ENCODE results near the gene MGAT5B. TPM values are rescaled to one million over a fixed set of nuclear protein-coding genes. Genes with fewer than 3 reads are reported as not detected.

Gene MGAT5B
- total and polyA plus RNA-seq, 9 of the 15 experiments (the other 6 are each of a cell fraction or from before 2014, with no cell fraction given): 0.09 to 0.43 (median 0.18) TPM; not detected in 4

- ATAC-seq (peak; percentile 86), FAIRE-seq (peak; percentile 26)
- WGBS (ENCODE audit: insufficient coverage, low coverage, missing lambda C conversion rate): 12% methylated on average over 7 of the region's 7 CpGs
These were observed 35.1 kb upstream of the MGAT5B start for GRCh38 chr17:76833034-76833644.

More at GRCh38 chr17:76833034-76833644, 35.1 kb upstream of the MGAT5B start:
- H3K36me3 ChIP-seq (ENCODE audit: control insufficient read depth, insufficient read depth, low read length): no peaks in the 10 kb centered on the region
- H3K79me2 ChIP-seq (ENCODE audit: control insufficient read depth, insufficient read depth, low read length): no peaks in the 10 kb centered on the region
- H3K4me1 ChIP-seq (replicated peaks in 1 of 2; ENCODE audit: control insufficient read depth in 2 of 2, insufficient read depth in 2 of 2, low read length in 2 of 2): peaks cover 7 to 15% of the 10 kb centered on the region in 2 experiments; a peak in 4 of 5 replicates
- H4K20me1 ChIP-seq (replicated peaks; ENCODE audit: control insufficient read depth, insufficient read depth, low read length): no peaks in the 10 kb centered on the region
- TF ChIP-seq MLLT1 (IDR thresholded peaks at IDR 0.05): no peak
- TF ChIP-seq ZNF263 (CRISPR knock-in tag; IDR thresholded peaks at IDR 0.05; ENCODE audit: borderline replicate concordance): peak; percentile 49; the same call in 1 of the 2 replicates
- no peak for TF ChIP-seq HMG20A (CRISPR knock-in tag; conservative IDR thresholded peaks at IDR 0.05)
- TF ChIP-seq PKNOX1 (IDR thresholded peaks at IDR 0.05): peak; percentile 55; the same call in 1 of the 2 replicates
- TF ChIP-seq USF2 (CRISPR knock-in tag; IDR thresholded peaks at IDR 0.05): peak; percentile 33; the same call in 1 of the 2 replicates
- TF ChIP-seq TOE1 (IDR thresholded peaks at IDR 0.05; ENCODE audit: borderline replicate concordance): peak; percentile 66; the same call in 1 of the 2 replicates
- TF ChIP-seq TOE1 (CRISPR knock-in tag; IDR thresholded peaks at IDR 0.05; ENCODE audit: borderline replicate concordance, low read depth): no peak
- TF ChIP-seq TFE3 (CRISPR knock-in tag; IDR thresholded peaks at IDR 0.05): peak; percentile 85
- no peak for TF ChIP-seq ZBTB33 (CRISPR knock-in tag; IDR thresholded peaks at IDR 0.05)
- no peak for TF ChIP-seq ZNF707 (CRISPR knock-in tag; conservative IDR thresholded peaks at IDR 0.05)
- peak; percentile 50; the same call in 1 of the 2 replicates for TF ChIP-seq RAD51 (IDR thresholded peaks at IDR 0.05; ENCODE audit: borderline replicate concordance, low read depth)
- no peak for TF ChIP-seq FOXA1 (IDR thresholded peaks at IDR 0.05; ENCODE audit: borderline replicate concordance)
- no peak for TF ChIP-seq BMI1 (IDR thresholded peaks at IDR 0.05; ENCODE audit: low read length)
- no peak for TF ChIP-seq TEAD4 (IDR thresholded peaks at IDR 0.05; ENCODE audit: low read length)
- no peak for TF ChIP-seq TEAD4 (CRISPR knock-in tag; IDR thresholded peaks at IDR 0.05; ENCODE audit: borderline replicate concordance)
- no peak overlapping the region for H3K4me3 ChIP-seq
- no TSS peak for BruUV-seq (replicated peaks)
- no peaks in the 10 kb centered on the region for H3K9me1 ChIP-seq (ENCODE audit: control insufficient read depth, insufficient read depth, low read length)
- intact Hi-C loops (cut with micrococcal nuclease): no loop called here
- ChIA-PET CTCF (ENCODE audit: low intra/inter-chr PET ratio) (no interaction called here), POLR2A (interaction anchor here (0.7 kb wide), 1 partner anchor 9 kb away, joined by 4 read pairs; no protein-coding TSS in a partner anchor)
- DNase-seq (ENCODE audit: extremely low read depth in 1 of 4, low spot score in 3 of 4): peak in 1 of 4 experiments; percentile 53
- H3K27me3 ChIP-seq (ENCODE audit: control insufficient read depth in 2 of 2, insufficient read depth in 2 of 2, low read length in 2 of 2): peaks cover 2 to 3% of the 10 kb centered on the region in 2 experiments; a peak in 1 of 5 replicates
- H3K9ac ChIP-seq (ENCODE audit: insufficient read depth in 1 of 2, low read depth in 2 of 2, low read length in 2 of 2): no peak overlapping the region
- H2AFZ ChIP-seq (ENCODE audit: low read depth, low read length): no peak overlapping the region
- no peak overlapping the region for H3K27ac ChIP-seq (ENCODE audit: extremely low read depth, low read depth, low read length)
- no peak overlapping the region for H3K4me2 ChIP-seq (ENCODE audit: insufficient read depth, low read length)
- in situ Hi-C loops (cut with MboI): no loop called here
- no peaks in the 10 kb centered on the region for H3K9me3 ChIP-seq (replicated peaks; ENCODE audit: control insufficient read depth, insufficient read depth, low read depth, low read length)
